SH-SY5Y (cell line): ENCODE measurements around the gene GP2.

Source experiments
- GATA2 ChIP-seq: IDR thresholded peaks from 2 replicates; pipeline ENCODE4 v1.6.1; 2011; ENCODE audit warnings: mild to moderate bottlenecking, low read depth, low read length
- GATA3 ChIP-seq: IDR thresholded peaks from 2 replicates; pipeline ENCODE4 v1.6.1; 2011; ENCODE audit warnings: low read depth, mild to moderate bottlenecking, low read length, moderate library complexity

Gene GP2

DNA sequence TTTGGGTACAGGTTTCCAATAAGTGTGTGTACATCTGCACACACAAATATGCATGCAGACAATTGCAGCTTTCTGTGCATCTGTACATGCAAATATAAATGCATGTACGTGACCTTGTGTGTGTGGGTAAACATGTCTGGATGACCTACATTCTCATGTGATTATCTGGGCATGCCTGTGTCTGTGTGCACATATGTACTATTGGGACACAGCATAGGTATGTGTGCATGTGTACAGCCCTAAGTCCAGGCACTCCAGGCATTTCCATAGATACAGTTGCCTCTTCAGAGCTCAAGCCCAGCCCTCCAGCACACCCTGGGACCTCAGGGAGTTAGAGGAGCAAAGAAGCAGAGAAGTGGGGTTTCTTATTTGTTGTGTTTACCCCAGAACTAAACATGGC, 7.1 kb upstream of the GP2 start:
- TF ChIP-seq GATA3 (no peak), GATA2 (no peak)

GRCh38 chr16:20333120-20333519, 5.8 kb upstream of the GP2 start:
- no peak for TF ChIP-seq GATA3
- no peak for TF ChIP-seq GATA2

- TF ChIP-seq GATA2 (no peak), GATA3 (no peak)
These were observed 5.1 kb upstream of the GP2 start for GRCh38 chr16:20332411-20332810.

- TF ChIP-seq GATA3 = no peak
- no peak for TF ChIP-seq GATA2
These were observed 4.3 kb upstream of the GP2 start for GRCh38 chr16:20331635-20332034.

DNA sequence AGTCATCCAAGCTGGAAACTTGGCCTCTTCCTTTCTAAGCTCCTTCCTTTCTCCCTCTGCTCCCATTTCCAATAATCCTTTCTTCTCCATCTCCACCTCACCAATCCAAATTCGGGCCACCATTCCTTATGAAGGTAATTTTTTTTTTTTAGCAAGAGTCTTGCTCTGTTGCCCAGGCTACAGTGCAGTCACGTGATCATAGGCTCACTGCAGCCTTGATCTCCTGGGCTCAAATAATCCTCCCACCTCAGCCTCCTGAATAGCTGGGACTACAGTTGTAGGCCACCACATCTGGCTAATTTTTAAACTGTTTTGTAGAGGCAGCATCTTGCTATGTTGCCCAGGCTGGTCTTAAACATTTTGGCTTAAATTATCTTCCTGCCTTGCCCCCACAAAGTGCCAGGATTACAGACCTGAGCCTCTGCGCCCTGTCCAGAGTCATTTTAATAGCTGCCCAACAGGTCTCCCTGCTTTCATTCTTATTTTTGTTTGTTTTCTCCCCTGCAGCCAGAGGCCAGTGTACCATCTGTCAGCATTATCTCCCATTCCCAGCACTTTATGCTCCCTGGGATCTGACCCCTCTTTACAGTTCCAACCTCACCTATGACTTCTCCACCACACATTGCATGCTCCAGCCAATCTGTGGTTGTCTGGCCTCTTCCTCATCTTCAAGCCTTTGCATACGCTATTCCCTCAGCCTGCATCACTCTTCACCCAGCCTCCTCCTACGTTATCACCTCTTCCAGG, 2.3 kb upstream of the GP2 start:
- TF ChIP-seq GATA2 = no peak
- no peak for TF ChIP-seq GATA3

DNA sequence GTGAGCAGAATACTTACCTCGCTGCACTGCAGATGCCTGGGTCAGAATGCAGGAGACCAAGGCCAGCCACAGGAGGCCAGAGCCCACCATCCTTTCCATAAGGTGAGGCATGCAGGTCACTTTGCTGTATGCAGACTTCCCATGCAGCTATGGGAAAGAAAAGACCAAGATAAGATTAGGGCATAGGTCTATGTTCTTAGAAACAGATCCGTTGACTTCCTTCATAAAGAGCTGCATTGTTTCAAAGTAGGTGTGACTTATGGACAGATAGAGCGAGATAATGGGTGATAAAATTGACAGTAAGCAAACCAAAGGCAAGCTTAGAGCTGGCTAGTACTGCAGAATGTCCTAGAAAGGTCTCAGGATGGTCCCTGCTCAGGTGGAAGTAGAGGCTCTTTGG, 992 bp downstream of the GP2 start:
- TF ChIP-seq GATA2 (no peak), GATA3 (no peak)

GRCh38 chr16:20325005-20325404, 2.3 kb downstream of the GP2 start:
- no peak for TF ChIP-seq GATA3
- TF ChIP-seq GATA2 = no peak

GRCh38 chr16:20323591-20324117, 3.7 kb downstream of the GP2 start:
- TF ChIP-seq GATA2 (no peak), GATA3 (no peak)

- no peak for TF ChIP-seq GATA3
- TF ChIP-seq GATA2 = no peak
These were observed 4.6 kb downstream of the GP2 start for GRCh38 chr16:20322696-20323095.

GRCh38 chr16:20321671-20322070, 5.6 kb downstream of the GP2 start:
- TF ChIP-seq GATA3 = no peak
- no peak for TF ChIP-seq GATA2

- TF ChIP-seq GATA2 = no peak
- no peak for TF ChIP-seq GATA3
These were observed 6.7 kb downstream of the GP2 start for GRCh38 chr16:20320592-20320991.

DNA sequence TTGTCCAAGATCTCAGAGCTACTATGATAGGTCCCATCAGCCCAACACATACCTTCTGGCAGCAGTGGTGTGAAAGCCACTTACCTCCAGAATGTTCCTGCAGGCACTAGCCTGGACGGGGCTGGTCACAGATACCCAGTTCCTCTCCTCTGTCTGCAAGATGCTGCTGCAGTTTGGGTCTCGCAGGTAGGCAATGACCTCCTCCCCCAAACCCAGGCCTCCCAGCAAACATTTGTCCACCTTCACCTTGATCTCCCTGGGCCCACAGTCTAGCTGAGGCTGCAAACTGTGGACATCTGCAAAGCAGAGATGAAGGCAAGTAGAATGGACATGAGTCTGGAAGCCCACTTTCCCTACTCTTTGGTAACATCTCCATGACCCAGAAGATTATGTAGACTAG, 7.1 kb downstream of the GP2 start:
- no peak for TF ChIP-seq GATA3
- no peak for TF ChIP-seq GATA2

DNA sequence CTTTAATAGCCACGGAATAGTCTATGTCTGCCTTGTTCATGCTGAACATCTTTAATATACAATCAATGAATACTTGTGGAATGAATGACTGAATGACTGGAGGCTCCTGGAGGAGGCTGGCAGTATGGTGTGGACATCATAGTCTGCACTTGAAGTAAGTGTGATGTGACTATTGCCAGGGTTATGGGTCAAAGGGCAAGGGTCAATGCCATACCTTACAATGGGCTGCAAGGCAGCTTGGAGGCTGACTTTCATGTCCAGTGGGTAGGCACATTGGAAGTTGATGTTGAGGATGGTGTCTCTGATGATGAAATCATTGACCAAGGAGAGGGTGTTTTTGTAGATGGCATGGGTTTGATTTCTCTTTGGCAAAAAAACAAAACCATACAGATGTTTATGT, 7.9 kb downstream of the GP2 start:
- no peak for TF ChIP-seq GATA3
- no peak for TF ChIP-seq GATA2

- TF ChIP-seq GATA3 (no peak), GATA2 (no peak)
These were observed 8.9 kb downstream of the GP2 start for GRCh38 chr16:20318437-20318836.

DNA sequence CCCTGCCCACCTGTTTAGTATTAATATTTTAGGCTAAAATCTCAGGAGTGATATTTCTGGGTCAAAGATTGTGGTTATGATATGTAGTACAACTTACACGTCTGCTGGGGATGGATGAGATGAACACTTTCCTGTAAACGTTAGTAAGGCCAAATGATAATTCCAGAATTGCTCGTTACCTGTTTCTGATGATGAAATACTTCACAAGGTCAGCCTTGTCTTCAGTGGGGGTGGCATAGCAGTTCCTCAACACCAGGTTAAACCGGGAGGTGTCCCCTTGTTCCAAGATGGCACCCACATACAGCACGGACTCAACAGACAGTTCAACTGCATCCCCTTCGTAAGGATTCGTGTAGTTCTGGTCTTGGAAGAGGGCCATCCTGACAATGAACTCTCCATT, 9.3 kb downstream of the GP2 start:
- TF ChIP-seq GATA2 (no peak), GATA3 (no peak)
